GOT3 (cell line): ENCODE data around the gene MYL3.

ENCODE experiments used
- DNase-seq: peaks from one replicate; lab custom pipeline; 2025; ENCODE audit warnings: mixed read lengths; lab: John Stamatoyannopoulos, UW

MYL3 gene

DNA sequence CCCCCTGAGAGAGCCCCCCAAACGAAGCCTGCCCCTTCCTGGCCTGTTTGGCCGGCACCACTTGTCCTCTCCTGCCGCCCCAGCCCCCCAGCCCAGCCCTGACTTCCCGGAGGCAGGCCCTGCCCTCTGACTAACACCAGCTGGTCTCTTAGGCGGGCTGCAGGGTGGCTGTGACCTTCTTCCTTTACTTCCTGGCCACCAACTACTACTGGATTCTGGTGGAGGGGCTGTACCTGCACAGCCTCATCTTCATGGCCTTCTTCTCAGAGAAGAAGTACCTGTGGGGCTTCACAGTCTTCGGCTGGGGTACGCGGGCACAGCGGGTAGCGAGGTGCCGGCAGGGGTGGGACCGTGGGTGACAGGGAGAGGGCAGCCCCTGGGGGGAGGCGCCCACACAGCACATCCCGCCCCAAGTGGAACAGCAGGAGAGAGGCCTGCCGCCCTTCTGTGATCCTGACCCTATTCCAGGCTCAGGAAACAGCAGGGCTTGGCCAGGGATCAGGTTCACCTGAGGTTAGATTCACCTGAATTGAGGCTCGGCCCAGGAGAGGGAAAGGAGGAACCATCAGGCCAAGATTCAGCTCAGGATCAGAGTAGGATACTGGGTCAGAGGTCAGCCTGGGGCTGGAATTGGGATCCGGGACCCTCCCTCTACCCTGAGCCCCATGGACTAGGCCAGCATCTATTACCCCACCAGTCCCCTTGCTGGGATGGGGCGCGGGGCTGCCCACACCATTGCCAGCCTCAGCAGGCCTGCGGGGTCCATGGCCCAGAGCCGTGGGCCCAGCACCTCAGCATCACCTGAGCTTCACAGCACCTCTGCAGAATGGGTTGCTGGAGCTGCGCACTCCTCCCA, 36.1 kb upstream of the MYL3 start:
- DNase-seq: no peak

DNA sequence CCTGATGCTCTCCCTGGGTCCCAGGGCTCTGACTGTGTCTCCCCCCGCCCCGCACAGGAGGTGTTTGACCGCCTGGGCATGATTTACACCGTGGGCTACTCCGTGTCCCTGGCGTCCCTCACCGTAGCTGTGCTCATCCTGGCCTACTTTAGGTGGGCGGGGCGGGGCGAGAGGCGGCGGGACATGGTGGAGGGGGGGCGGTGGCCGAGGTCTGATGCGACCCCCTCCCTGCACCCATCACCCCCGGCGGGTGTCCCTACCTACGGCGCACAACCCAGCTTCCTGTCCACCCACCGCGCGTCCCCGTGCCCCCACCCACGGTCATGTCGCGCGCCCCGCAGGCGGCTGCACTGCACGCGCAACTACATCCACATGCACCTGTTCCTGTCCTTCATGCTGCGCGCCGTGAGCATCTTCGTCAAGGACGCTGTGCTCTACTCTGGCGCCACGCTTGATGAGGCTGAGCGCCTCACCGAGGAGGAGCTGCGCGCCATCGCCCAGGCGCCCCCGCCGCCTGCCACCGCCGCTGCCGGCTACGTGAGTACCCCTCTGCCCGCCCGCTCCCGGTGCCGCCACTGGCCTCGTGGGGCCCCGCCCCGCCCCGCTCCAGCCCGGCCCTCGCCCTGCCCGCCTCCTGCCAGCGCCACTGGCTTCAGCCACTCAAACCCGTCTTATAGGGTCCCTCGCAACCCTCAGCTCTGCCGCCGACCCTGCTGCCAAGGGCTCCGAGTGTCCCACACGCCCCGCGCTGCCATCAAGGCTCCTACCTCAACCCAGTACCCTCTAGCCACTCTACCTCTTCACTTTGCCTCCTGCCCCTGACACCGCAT, 35.3 kb upstream of the MYL3 start:
- no peak for DNase-seq

DNA sequence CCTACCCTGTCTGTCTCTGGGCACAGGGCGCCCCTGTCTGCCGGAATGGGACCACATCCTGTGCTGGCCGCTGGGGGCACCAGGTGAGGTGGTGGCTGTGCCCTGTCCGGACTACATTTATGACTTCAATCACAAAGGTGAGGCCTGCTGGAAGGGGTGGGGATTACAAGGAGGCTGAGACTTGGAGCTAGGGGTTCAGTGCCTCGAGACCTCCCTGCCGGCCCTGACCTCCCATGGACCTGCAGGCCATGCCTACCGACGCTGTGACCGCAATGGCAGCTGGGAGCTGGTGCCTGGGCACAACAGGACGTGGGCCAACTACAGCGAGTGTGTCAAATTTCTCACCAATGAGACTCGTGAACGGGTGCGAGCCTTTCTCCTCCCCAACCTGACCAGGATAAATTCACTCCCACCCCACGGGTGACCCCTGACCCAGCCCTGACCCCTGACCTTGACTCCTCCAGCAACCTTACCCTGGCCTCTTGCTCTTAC, 34.6 kb upstream of the MYL3 start:
- no peak for DNase-seq

DNA sequence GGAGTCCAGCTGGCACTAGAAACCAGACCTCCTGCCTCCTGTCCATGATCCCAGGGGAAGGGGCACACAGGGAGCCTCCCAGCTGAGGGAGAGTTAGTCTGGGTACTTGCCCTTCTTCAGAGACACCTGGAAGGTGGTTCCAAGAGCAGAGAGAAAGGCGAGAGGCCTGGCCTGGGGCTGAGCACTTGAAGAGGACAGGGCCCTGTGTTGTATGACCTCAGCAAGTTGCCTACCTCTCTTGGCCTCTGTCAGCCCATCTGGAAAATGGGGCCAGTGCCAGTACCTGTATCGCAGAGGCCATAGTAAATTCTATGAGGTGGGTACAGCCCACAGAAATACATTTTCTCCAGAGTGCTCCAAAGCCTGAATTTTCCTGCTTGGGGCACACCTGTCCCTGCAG, 33.8 kb upstream of the MYL3 start:
- DNase-seq: no peak

DNA sequence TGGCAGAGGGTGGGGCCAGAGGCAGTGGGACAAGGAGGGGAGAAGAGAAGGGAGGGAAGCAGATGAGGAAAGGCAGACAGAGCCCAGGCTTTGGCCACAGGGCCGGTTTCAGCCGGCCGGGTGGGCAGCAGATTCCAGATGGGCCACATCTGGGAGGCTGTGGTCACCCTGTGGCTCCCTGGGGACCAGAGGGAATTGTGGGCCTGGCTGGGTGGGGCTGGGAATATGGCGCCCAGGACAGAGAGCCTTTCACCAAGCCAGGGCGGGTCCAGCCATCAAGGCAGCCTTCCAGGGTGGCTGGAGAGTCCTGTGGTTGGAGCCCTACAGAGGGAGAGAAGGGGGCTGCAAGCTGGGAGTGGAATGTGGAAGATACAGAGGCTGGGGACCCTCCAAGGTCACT, 33.1 kb upstream of the MYL3 start:
- no peak for DNase-seq

DNA sequence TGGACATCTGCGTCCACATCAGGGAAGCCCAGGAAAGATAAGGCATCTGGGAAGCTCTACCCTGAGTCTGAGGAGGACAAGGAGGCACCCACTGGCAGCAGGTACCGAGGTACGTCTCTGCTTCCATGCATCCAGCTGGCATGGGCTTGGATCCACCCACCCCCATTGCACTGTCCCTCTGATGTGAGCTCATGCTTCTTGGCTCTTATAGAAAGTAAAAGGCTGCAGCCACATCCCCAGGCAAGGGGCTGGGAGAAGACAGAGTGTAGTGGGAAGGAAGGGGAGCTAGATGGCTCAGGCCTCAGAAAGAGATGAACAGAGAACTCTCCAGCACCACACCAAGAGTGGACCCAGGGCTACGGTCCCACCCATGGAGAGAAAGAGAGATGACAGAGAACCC, 32.5 kb upstream of the MYL3 start:
- DNase-seq: no peak

DNA sequence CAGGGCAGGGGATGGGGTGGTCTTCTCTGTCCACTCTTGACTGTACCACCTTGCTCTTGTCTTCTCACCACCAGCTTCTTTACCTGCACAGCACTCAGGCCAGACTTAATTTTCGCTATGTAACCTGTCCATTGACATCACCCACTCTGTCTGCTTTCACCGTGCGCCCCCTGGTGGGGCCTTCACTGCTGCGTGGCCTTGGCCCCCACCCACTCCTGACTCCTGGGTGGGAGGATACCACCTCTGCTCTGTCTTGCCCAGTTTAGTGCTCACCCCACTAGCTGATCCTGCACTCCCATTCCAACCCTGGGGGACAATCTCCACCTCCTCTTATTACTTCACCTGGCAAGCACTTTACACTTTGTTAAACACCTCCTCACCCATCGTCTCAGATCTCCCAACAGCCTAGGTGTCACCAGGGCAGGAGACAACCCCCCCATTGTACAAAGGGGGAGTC, 32.0 kb upstream of the MYL3 start:
- peak; percentile 21 for DNase-seq

DNA sequence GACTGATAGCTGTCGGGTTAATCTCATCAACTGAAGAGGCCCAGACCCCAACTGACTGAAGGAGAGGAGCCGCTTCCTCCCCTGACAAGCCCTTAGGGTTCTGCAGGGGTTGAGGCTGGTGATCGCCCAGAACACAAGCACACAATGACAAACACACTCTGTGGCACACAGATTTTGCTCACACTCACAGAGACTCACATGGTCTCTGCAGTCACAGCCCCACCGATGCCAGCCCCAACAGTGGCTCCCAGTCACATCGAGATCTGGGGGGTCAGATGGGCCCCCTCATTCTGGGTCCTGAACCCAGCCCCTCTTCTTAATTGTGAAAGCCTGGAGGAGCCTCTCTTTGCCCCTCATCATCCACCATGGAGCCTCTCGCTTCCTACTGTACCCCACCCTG, 31.0 kb upstream of the MYL3 start:
- DNase-seq: no peak

DNA sequence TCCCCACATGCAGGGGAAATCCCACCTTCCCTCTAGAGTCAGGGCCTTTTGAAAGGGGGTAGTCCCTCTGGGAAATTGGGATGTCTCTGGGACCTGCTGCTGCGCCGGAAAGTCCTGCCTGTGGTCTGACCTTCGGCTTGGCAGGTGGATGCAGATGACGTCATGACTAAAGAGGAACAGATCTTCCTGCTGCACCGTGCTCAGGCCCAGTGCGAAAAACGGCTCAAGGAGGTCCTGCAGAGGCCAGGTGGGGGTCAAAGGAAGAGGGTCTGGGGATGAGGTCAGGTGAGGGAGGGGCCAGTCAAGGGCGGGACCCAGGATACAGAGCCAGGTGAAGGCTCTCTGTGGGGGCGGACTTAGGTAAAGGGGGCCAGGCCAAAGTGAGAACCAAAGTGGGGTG, 30.5 kb upstream of the MYL3 start:
- no peak for DNase-seq

DNA sequence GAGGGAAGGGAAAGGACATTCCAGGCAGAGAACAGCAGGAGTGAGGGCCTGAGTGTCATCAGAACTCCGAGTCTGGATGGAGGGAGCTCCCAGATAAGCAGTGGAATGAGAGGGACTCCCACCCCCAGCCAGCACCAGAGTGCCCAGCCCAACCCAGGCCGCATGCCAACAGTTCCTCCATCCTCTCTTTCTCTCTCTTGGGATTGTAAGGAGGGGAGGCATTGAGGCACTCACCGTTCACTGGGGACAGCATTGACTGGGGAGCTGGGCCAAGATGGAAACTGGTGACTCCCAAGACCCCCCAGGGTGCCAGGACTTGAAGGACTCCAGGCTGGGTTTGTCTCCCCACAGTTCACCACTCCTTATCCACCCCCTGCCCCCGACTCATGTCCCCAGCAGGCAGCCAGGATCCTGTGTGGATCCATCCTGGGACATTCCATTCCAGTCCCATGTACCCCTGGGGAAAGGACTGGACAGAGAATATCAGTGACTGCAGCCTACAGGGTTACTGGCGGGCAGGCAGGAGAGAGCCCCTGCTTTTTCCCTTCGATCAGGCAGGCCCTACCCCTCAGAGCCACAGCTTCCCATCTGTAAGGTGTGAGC, 30.0 kb upstream of the MYL3 start:
- no peak for DNase-seq

DNA sequence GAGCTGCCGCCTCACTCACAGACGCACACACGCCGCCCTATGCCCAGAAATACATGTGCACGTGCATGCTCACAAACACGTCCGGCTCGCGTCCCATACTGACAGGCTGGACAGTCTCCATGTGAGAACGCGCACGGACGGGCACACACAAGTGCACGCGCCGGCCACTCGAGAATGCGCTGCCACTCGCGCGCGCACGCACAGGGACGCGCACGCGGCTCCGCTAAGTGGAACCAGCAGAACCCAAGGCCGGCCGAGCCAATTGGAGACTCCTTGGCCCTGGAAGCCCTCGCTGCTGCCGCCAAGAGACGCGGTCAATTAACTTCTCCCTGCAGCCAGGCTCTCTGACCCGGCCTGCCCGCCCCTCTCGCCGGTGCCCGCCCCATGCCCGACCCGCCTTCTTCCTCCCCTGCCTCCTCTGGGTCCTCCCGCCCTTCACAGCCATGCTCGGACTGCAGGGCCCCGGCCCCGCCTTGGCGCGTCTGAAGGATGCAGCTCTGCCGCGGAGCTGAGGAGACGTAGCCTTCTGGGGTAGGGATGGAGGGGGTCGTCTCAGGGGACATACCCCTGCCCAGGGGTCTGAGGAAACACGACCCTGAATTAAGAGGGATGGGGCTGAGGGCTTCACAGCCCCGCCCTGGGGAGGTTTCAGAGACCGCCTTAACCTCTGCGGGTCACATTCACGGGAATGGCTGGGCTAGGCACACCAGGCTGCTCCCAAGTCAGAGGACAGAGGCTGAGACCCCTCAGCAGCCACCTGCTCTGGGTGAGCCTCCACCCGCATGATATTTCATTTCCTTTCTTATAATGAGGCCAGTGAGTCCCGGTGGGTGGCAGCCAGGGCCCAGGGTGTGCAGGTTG, 29.3 kb upstream of the MYL3 start:
- peak; percentile 14 for DNase-seq

DNA sequence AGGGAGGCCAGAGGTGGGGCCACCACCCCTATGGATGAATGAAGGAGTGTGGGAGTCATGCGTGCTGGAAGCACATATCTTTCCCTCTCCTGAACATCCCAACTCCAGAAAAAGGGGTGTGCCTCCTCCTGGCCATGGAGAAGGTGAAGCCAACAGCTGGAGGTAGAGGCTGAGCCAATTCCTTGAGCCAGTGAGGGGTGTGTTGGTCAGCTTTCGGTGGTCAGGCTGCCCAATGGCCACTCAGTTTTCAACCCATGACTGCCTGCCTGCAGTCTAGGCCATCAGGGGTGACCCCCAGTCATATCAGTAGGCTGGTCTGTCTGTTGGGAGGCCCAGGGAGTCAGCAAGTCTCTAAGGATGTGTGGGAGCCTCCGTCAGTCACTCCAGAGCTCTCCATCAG, 27.9 kb upstream of the MYL3 start:
- no peak for DNase-seq

DNA sequence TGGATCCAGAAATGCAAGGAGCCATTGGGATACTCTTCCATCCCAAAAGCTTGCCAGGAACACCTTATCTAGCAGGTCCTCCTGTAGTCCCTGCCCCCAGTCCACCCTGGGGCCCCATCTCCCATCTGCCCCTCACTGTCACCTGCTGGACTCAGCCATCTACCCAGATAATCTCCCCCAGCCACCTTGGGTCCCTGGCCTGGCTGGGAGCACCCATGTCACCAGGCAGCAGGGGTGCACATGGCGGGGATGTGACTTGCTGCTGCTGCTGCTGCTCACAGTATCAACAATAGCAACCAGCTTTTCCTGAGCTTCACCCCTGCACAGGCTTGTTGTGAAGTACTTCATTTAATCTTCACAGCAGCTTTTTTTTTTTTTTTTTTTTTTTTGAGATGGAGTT, 26.9 kb upstream of the MYL3 start:
- DNase-seq: no peak

DNA sequence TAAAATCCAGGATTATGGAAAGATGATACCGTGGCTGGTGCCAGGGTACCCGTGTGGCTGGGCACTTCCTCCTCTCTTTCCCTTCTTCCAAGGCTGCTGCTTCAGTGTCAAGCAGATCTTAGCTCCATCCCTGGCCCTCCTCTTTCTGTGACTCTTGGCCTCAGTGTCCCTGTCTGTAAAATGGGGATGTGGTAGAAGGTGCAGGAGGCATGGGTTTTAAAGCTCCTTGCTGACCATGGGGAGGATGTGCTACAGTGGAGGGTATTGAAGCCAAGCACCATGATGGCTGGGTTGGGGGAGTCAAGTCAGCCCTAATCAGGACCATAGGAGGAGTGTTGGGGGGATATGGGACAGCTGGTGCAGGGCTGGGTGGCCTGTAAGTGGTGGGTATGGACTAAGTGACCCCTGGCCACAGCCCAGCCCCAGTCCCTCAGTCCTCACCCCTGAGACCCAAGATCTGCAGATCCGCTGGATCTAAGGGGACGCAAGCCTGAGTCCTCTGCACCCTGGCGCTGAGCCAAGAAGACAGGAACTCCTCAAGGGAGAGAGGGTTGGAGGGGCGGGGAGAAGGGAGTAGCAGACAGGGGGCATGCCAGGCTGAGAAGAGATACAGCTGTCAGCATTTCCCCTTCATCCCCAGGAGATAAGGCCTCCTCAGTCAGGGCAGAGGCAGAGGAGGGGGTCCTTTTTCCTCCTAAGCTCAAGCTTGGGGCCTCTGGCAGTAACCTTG, 26.3 kb upstream of the MYL3 start:
- DNase-seq: no peak

DNA sequence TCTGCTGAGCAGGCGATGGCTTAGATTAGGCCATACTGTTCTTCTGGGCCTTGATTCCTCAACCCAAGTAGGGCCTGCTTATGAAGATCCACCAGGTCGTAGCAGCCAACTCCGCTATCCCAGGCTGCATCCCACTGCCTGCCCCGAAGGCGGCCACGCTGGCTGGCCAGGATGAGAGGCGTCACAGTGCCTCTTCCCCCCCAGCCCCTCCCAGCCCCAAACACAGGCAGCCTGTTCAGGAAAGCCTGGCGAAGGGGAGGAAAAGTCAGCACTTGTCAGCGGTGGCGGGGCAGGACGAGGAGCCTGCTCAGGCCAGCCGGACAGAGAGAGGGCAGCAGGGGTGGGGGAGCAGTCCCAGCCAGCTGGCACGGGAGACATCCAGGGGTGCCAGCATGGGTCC, 25.5 kb upstream of the MYL3 start:
- no peak for DNase-seq

DNA sequence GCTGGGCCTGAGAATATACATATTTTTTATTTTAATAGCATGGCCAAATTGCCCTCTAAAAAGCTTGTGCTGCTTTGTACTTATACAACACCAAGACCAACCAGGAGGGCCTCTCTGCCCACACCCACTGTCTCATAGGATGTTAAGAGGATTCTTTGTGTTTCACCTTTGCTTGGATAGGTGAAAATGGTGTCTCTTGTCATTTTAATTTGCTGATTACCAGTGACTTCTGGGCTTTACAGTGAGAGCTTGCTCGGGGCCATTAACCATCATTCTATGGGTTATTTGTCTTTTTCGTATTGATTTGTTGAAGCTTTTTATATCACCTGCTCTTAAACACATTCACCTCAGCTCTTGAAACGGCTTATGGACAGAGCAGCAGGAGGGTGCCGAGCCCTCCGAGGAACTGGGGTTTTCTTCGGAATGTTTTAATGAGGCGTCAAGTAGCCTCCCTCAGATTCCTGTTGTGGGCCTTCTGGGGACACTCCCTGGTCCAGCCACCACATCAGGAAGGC, 24.8 kb upstream of the MYL3 start:
- no peak for DNase-seq

DNA sequence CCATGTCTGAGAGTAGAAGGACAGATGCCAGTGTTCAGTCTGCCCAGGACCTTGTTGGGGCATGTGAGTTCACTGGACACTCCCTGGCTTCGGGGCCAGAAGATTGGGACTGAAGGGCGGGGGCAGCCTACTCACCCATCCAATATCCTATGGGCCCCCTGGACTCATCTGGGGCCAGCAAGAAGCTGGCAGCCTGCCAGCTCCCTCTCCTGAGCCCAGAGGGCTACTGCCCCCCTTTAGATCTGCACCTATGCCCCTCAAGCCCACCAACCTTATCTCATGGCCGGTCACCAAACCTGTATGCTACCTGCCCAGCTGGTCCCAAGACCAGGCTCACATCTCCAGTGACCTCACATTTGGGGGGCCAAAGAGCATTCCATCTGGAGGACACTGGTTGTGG, 22.4 kb upstream of the MYL3 start:
- no peak for DNase-seq

DNA sequence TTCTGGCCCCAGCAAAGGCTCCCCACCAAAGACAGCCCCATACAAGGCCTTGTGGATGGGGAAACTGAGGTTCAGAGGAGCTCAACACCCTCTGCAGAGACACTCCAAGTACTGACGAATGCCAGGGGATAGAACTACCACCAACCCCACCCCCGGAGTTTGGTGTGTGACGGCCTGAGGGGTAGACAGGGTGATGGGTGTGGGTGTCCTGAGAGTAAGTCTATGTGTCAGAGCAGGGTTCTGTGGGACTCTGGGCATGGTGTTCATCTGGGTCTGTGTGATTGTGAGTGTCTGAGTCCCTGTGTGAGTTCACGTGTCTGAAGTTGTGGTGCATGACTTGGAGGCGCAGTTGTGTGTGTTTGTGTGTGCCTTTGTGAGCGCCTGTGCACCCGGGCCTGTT, 21.7 kb upstream of the MYL3 start:
- DNase-seq: no peak

DNA sequence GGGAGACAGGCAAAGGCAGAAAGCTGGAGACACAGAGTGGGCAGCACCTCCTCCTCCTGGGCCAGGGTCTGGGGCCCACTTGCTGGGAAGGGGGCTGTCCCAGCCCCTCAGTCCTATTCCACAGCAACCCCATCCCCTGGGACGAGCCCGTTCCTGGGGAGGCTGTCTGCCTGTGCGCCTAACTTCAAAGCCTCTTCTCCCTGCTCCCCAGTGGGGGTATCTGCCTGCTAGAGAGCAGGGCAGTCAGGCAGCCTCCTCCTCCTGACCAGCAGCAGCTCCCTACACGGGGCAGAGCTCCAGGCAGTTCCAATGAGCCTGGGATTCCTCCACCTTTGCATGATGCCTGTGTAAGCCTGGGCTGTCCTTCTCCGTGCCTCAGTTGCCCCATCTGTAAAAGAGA, 21.2 kb upstream of the MYL3 start:
- no peak for DNase-seq

DNA sequence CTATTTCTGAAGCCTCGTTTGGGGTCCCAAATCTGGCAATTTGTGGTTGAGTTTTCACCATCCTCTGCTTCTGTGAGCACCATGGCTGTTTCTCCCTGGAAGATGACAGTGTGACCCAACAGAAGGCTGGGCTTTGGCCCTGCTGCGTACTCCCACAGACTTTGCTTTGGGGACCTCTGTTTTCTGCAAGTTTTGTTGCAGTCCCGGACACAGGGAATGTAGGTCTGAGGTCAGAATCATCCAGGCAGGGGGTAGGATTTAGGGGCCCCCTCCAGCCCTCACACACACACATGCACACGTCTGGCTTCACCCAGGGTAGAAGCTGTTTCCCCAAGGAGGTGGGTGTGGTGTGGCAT, 20.6 kb upstream of the MYL3 start:
- no peak for DNase-seq
